ACC112 (cell line): ENCODE measurements around the gene DCTN2.

ENCODE experiments used
- H2AFZ ChIP-seq: fragments of 200-600 bp; sonication (generic); one replicate; pipeline ENCODE4 v1.6.0; 2017; ENCODE audit warnings: antibody characterized with exemption, low read length; ENCODE audit not compliant: unreplicated experiment
- H3K27ac ChIP-seq: fragments of 200-600 bp; sonication (generic); 2 replicates; pipeline ENCODE4 v1.5.1; 2014; ENCODE audit warnings: low read depth, mild to moderate bottlenecking, antibody characterized with exemption, low read length, moderate library complexity
- H3K27me3 ChIP-seq: fragments of 200-600 bp; sonication (generic); 2 replicates; pipeline ENCODE4 v1.6.1; 2014; ENCODE audit warnings: mild to moderate bottlenecking, antibody characterized with exemption, low read length, moderate library complexity, mixed read lengths; ENCODE audit not compliant: insufficient read depth
- H3K36me3 ChIP-seq: fragments of 200-600 bp; sonication (generic); 2 replicates; pipeline ENCODE4 v1.6.1; 2016; ENCODE audit warnings: mild to moderate bottlenecking, antibody characterized with exemption, low read length, moderate library complexity, mixed read lengths; ENCODE audit not compliant: insufficient read depth
- H3K4me1 ChIP-seq: fragments of 200-600 bp; sonication (generic); one replicate; pipeline ENCODE4 v1.6.1; 2016; ENCODE audit warnings: low read length, mixed read lengths; ENCODE audit not compliant: insufficient read depth, unreplicated experiment, control insufficient read depth
- H3K4me3 ChIP-seq: fragments of 200-600 bp; sonication (generic); 2 replicates; pipeline ENCODE4 v1.5.1; 2014; ENCODE audit warnings: mild to moderate bottlenecking, low read depth, low read length
- H3K79me2 ChIP-seq: fragments of 200-600 bp; sonication (generic); one replicate; pipeline ENCODE4 v1.6.0; 2016; ENCODE audit warnings: low read length; ENCODE audit not compliant: control insufficient read depth, unreplicated experiment, insufficient read depth

DCTN2 gene

GRCh38 chr12:57549909-57550640 lies 3.1 kb upstream of the DCTN2 start, which contains the start of gene KIF5A:
TSS of gene KIF5A (plus strand) at chr12:57550044. CDS start at chr12:57550272, 228 bp downstream.
- peaks cover 8% of the 10 kb centered on the region; the same call in 1 of the 2 replicates for H3K27me3 ChIP-seq
- H3K79me2 ChIP-seq, result peaks cover 19% of the 10 kb centered on the region
- peaks cover 25% of the 10 kb centered on the region for H3K4me1 ChIP-seq

GRCh38 chr12:57549203-57549908 lies 2.4 kb upstream of the DCTN2 start:
- Histone ChIP-seq H3K27ac (no peak overlapping the region), H2AFZ (peak overlapping the region; percentile 72), H3K36me3 (no peaks in the 10 kb centered on the region), H3K4me3 (peak overlapping the region; percentile 78), H3K79me2 (peaks cover 24% of the 10 kb centered on the region), H3K27me3 (peaks cover 8% of the 10 kb centered on the region; the same call in 1 of the 2 replicates), H3K4me1 (peaks cover 25% of the 10 kb centered on the region)

More at GRCh38 chr12:57549909-57550640, 3.1 kb upstream of the DCTN2 start, which contains the start of gene KIF5A:
- H3K36me3 ChIP-seq, result no peaks in the 10 kb centered on the region
- H3K27ac ChIP-seq, result no peak within 1 kb of the TSS
- H3K4me3 ChIP-seq, result peak within 1 kb of the TSS; percentile 78
- peak within 1 kb of the TSS; percentile 72 for H2AFZ ChIP-seq

- no peak overlapping the region for H3K4me3 ChIP-seq
- H3K79me2 ChIP-seq, result peaks cover 30% of the 10 kb centered on the region
- H3K36me3 ChIP-seq, result no peaks in the 10 kb centered on the region
- no peak overlapping the region for H3K27ac ChIP-seq
- peaks cover 8% of the 10 kb centered on the region; the same call in 1 of the 2 replicates for H3K27me3 ChIP-seq
- no peak overlapping the region for H2AFZ ChIP-seq
- peaks cover 31% of the 10 kb centered on the region for H3K4me1 ChIP-seq
Measured at GRCh38 chr12:57548488-57548887, 1.5 kb upstream of the DCTN2 start.

GRCh38 chr12:57548013-57548315 lies 972 bp upstream of the DCTN2 start:
- Histone ChIP-seq H3K79me2 (peaks cover 30% of the 10 kb centered on the region), H3K4me3 (no peak overlapping the region), H3K27me3 (peaks cover 8% of the 10 kb centered on the region; the same call in 1 of the 2 replicates), H2AFZ (no peak overlapping the region), H3K36me3 (no peaks in the 10 kb centered on the region), H3K4me1 (peaks cover 32% of the 10 kb centered on the region), H3K27ac (no peak overlapping the region)

GRCh38 chr12:57547288-57548012 lies 458 bp upstream of the DCTN2 start:
- Histone ChIP-seq H3K27me3 (peaks cover 8% of the 10 kb centered on the region; the same call in 1 of the 2 replicates), H3K36me3 (no peaks in the 10 kb centered on the region), H2AFZ (peak overlapping the region; percentile 97), H3K27ac (no peak overlapping the region), H3K4me3 (peak overlapping the region; percentile 90), H3K79me2 (peaks cover 30% of the 10 kb centered on the region), H3K4me1 (peaks cover 27% of the 10 kb centered on the region)

- H3K4me1 ChIP-seq, result peaks cover 27% of the 10 kb centered on the region
- peaks cover 32% of the 10 kb centered on the region for H3K79me2 ChIP-seq
- peaks cover 2% of the 10 kb centered on the region; the same call in 1 of the 2 replicates for H3K36me3 ChIP-seq
- no peak overlapping the region for H2AFZ ChIP-seq
- peaks cover 8% of the 10 kb centered on the region; the same call in 1 of the 2 replicates for H3K27me3 ChIP-seq
- H3K27ac ChIP-seq, result no peak overlapping the region
- H3K4me3 ChIP-seq, result peak overlapping the region; percentile 90
Measured at GRCh38 chr12:57545809-57546437, 1.1 kb downstream of the DCTN2 start.

GRCh38 chr12:57543581-57543980 lies 3.4 kb downstream of the DCTN2 start:
- peaks cover 5% of the 10 kb centered on the region; the same call in 1 of the 2 replicates for H3K36me3 ChIP-seq
- no peak overlapping the region for H2AFZ ChIP-seq
- H3K79me2 ChIP-seq, result peaks cover 39% of the 10 kb centered on the region
- peaks cover 20% of the 10 kb centered on the region for H3K4me1 ChIP-seq
- H3K27me3 ChIP-seq, result peaks cover under 1% of the 10 kb centered on the region; the same call in 1 of the 2 replicates
- no peak overlapping the region for H3K4me3 ChIP-seq
- no peak overlapping the region for H3K27ac ChIP-seq

- peaks cover 10% of the 10 kb centered on the region for H3K36me3 ChIP-seq
- H3K27ac ChIP-seq, result no peak overlapping the region
- no peak overlapping the region for H3K4me3 ChIP-seq
- no peak overlapping the region for H2AFZ ChIP-seq
- peaks cover 20% of the 10 kb centered on the region for H3K4me1 ChIP-seq
- H3K79me2 ChIP-seq, result peaks cover 36% of the 10 kb centered on the region
- no peaks in the 10 kb centered on the region for H3K27me3 ChIP-seq
Measured at GRCh38 chr12:57541717-57542116, 5.3 kb downstream of the DCTN2 start.

GRCh38 chr12:57541001-57541400 lies 6.0 kb downstream of the DCTN2 start:
- Histone ChIP-seq H3K36me3 (peaks cover 16% of the 10 kb centered on the region), H3K4me1 (peaks cover 19% of the 10 kb centered on the region), H3K4me3 (no peak overlapping the region), H3K27ac (no peak overlapping the region), H3K79me2 (peaks cover 29% of the 10 kb centered on the region), H2AFZ (no peak overlapping the region), H3K27me3 (no peaks in the 10 kb centered on the region)

GRCh38 chr12:57539134-57539768 lies 7.7 kb downstream of the DCTN2 start:
- Histone ChIP-seq H3K36me3 (peaks cover 16% of the 10 kb centered on the region), H3K27ac (no peak overlapping the region), H3K79me2 (peaks cover 15% of the 10 kb centered on the region), H2AFZ (no peak overlapping the region), H3K4me1 (peaks cover 9% of the 10 kb centered on the region), H3K27me3 (no peaks in the 10 kb centered on the region), H3K4me3 (no peak overlapping the region)
